Stimulated activated CD4-positive, alpha-beta T cell treated with anti-CD3 and anti-CD28 coated beads, Interleukin-15, amount 100 ng/mL, for 1 hour (primary cell): ENCODE data around the gene ERRFI1.

Experiments
- DNase-seq, 2 donors: peaks; one replicate each; pipeline ENCODE4 v3.0.0-alpha.2; 2020; ENCODE audit warnings: low read depth in 1 of 2, low spot score in 1 of 2

Gene ERRFI1

GRCh38 chr1:8004113-8004802 lies 21.9 kb downstream of the ERRFI1 start:
- no peak for DNase-seq

- no peak for DNase-seq
Observed at GRCh38 chr1:8003438-8004112, 22.5 kb downstream of the ERRFI1 start.

- DNase-seq = no peak
Observed at GRCh38 chr1:8002921-8003320, 23.2 kb downstream of the ERRFI1 start.

- DNase-seq = no peak
Observed at GRCh38 chr1:8002329-8002910, 23.7 kb downstream of the ERRFI1 start.

GRCh38 chr1:7995437-7995836 lies 30.7 kb downstream of the ERRFI1 start:
- no peak for DNase-seq

GRCh38 chr1:7994827-7995226 lies 31.3 kb downstream of the ERRFI1 start:
- DNase-seq = no peak

- DNase-seq = no peak
Observed at GRCh38 chr1:7993593-7994479, 32.3 kb downstream of the ERRFI1 start.

- no peak for DNase-seq
Observed at GRCh38 chr1:7992885-7993284, 33.2 kb downstream of the ERRFI1 start.

GRCh38 chr1:7991504-7992440 lies 34.3 kb downstream of the ERRFI1 start:
- no peak for DNase-seq

- no peak for DNase-seq
Observed at GRCh38 chr1:7989762-7990428, 36.2 kb downstream of the ERRFI1 start.

GRCh38 chr1:7988576-7988975 lies 37.5 kb downstream of the ERRFI1 start:
- DNase-seq = no peak

- no peak for DNase-seq
Observed at GRCh38 chr1:7987528-7987927, 38.6 kb downstream of the ERRFI1 start.

GRCh38 chr1:7985851-7986612 lies 40.1 kb downstream of the ERRFI1 start:
- no peak for DNase-seq

- DNase-seq = no peak
Observed at GRCh38 chr1:7984811-7985210, 41.3 kb downstream of the ERRFI1 start.

GRCh38 chr1:7983086-7983778 lies 42.9 kb downstream of the ERRFI1 start:
- DNase-seq = no peak

GRCh38 chr1:7980984-7981383 lies 45.1 kb downstream of the ERRFI1 start:
- no peak for DNase-seq

- no peak for DNase-seq
Observed at GRCh38 chr1:7975212-7975865, 50.8 kb downstream of the ERRFI1 start.

- no peak for DNase-seq
Observed at GRCh38 chr1:7973086-7973485, 53.0 kb downstream of the ERRFI1 start.
